ENCODE data around the gene FURIN. TPM values are rescaled to one million over a fixed set of nuclear protein-coding genes. Genes with fewer than 3 reads are reported as not detected.

FURIN gene
- total RNA-seq, 2 experiments from 2014 or later = 86.0 to 86.5 TPM

GRCh38 chr15:90883976-90884718 lies 15.8 kb downstream of the FURIN start, which contains the start of gene FES:
TSS of gene FES (plus strand) at chr15:90884504. CDS start at chr15:90885046, 542 bp downstream.
- POLR2A ChIA-PET = interaction anchor here (0.6 to 2.4 kb wide), 3 partner anchors 11 to 167 kb away, joined by 4 to 10 read pairs (median 7); partner anchors contain the start of gene BLM
- no peak for ATAC-seq

GRCh38 chr15:90884719-90885431 lies 16.5 kb downstream of the FURIN start:
- peaks cover 39% of the 10 kb centered on the region for H3K4me1 Mint-ChIP-seq (ENCODE audit: low read depth)
- ChIA-PET POLR2A (interaction anchor here (1.6 to 2.4 kb wide), 2 partner anchors 11 to 168 kb away, joined by 7 to 10 read pairs; partner anchors contain the start of gene BLM), CTCF (interaction anchor here (0.5 to 3.9 kb wide), 52 partner anchors 10 to 577 kb away, joined by 3 to 50 read pairs (median 7); partner anchors contain the start of genes BLM, FURIN, HDDC3 and MAN2A2)
- DNase-seq (no peak), ATAC-seq (peak; percentile 3)
- H3K27me3 Mint-ChIP-seq (ENCODE audit: low read depth) = no peaks in the 10 kb centered on the region
- H3K36me3 Mint-ChIP-seq (ENCODE audit: low read depth) = peaks cover 25% of the 10 kb centered on the region
- peak overlapping the region; percentile 79 for H3K27ac Mint-ChIP-seq
- peak overlapping the region; percentile 52 for H3K4me3 Mint-ChIP-seq
- no peaks in the 10 kb centered on the region for H3K9me3 Mint-ChIP-seq (ENCODE audit: insufficient read depth)

More at GRCh38 chr15:90883976-90884718, 15.8 kb downstream of the FURIN start, which contains the start of gene FES:
- CTCF ChIA-PET = interaction anchor here (1.2 to 3.9 kb wide), 10 partner anchors 16 to 564 kb away, joined by 3 to 50 read pairs (median 15); partner anchors contain the start of genes HDDC3 and VPS33B
- Mint-ChIP-seq H3K4me1 (ENCODE audit: low read depth) (peaks cover 35% of the 10 kb centered on the region), H3K9me3 (ENCODE audit: insufficient read depth) (no peaks in the 10 kb centered on the region), H3K4me3 (peak within 1 kb of the TSS; percentile 52), H3K27me3 (ENCODE audit: low read depth) (no peaks in the 10 kb centered on the region), H3K27ac (peak within 1 kb of the TSS; percentile 79), H3K36me3 (ENCODE audit: low read depth) (peaks cover 32% of the 10 kb centered on the region)
- no peak for DNase-seq

- peak overlapping the region; percentile 79 for H3K27ac Mint-ChIP-seq
Measured at GRCh38 chr15:90885432-90886290, 17.3 kb downstream of the FURIN start.

GRCh38 chr15:90886291-90886614 lies 17.9 kb downstream of the FURIN start:
- peaks cover 42% of the 10 kb centered on the region for H3K4me1 Mint-ChIP-seq (ENCODE audit: low read depth)
- H3K27ac Mint-ChIP-seq = peak overlapping the region; percentile 79
- ATAC-seq (no peak), DNase-seq (no peak)
- peaks cover 17% of the 10 kb centered on the region for H3K36me3 Mint-ChIP-seq (ENCODE audit: low read depth)
- H3K4me3 Mint-ChIP-seq = no peak overlapping the region
- ChIA-PET POLR2A (interaction anchor here (0.8 to 2.4 kb wide), 2 partner anchors 13 to 238 kb away, joined by 3 to 7 read pairs; no protein-coding TSS in a partner anchor), CTCF (interaction anchor here (0.7 to 3.9 kb wide), 71 partner anchors 9 to 579 kb away, joined by 3 to 50 read pairs (median 5); partner anchors contain the start of genes BLM, FURIN, HDDC3 and MAN2A2)
- H3K27me3 Mint-ChIP-seq (ENCODE audit: low read depth) = no peaks in the 10 kb centered on the region
- no peaks in the 10 kb centered on the region for H3K9me3 Mint-ChIP-seq (ENCODE audit: insufficient read depth)

More at GRCh38 chr15:90885432-90886290, 17.3 kb downstream of the FURIN start:
- Mint-ChIP-seq H3K27me3 (ENCODE audit: low read depth) (no peaks in the 10 kb centered on the region), H3K36me3 (ENCODE audit: low read depth) (peaks cover 19% of the 10 kb centered on the region), H3K9me3 (ENCODE audit: insufficient read depth) (no peaks in the 10 kb centered on the region), H3K4me1 (ENCODE audit: low read depth) (peaks cover 42% of the 10 kb centered on the region), H3K4me3 (peak overlapping the region; percentile 52)
- DNase-seq = peak; percentile 86
- CTCF ChIA-PET = interaction anchor here (0.5 to 3.9 kb wide), 79 partner anchors 9 to 578 kb away, joined by 3 to 50 read pairs (median 5); partner anchors contain the start of genes BLM, FURIN, HDDC3 and MAN2A2
- peak; percentile 76 for ATAC-seq
- POLR2A ChIA-PET = interaction anchor here (0.6 to 2.4 kb wide), 5 partner anchors 12 to 238 kb away, joined by 3 to 10 read pairs (median 5); partner anchors contain the start of gene BLM

GRCh38 chr15:90887037-90887481 lies 18.7 kb downstream of the FURIN start:
- DNase-seq (no peak), ATAC-seq (no peak)
- no peaks in the 10 kb centered on the region for H3K9me3 Mint-ChIP-seq (ENCODE audit: insufficient read depth)
- CTCF ChIA-PET = interaction anchor here (1.0 to 3.9 kb wide), 19 partner anchors 14 to 405 kb away, joined by 3 to 50 read pairs (median 15); partner anchors contain the start of genes BLM, HDDC3, MAN2A2 and UNC45A
- peaks cover 16% of the 10 kb centered on the region for H3K36me3 Mint-ChIP-seq (ENCODE audit: low read depth)
- POLR2A ChIA-PET = no interaction called here
- peaks cover 42% of the 10 kb centered on the region for H3K4me1 Mint-ChIP-seq (ENCODE audit: low read depth)
- no peak overlapping the region for H3K4me3 Mint-ChIP-seq
- H3K27ac Mint-ChIP-seq = no peak overlapping the region
- H3K27me3 Mint-ChIP-seq (ENCODE audit: low read depth) = no peaks in the 10 kb centered on the region

- CTCF ChIA-PET = interaction anchor here (0.9 to 1.7 kb wide), 4 partner anchors 43 to 570 kb away, joined by 3 to 10 read pairs (median 5); partner anchors contain the start of genes HDDC3 and UNC45A
- DNase-seq = peak; percentile 38
- Mint-ChIP-seq H3K27ac (no peak overlapping the region), H3K4me1 (ENCODE audit: low read depth) (peaks cover 31% of the 10 kb centered on the region), H3K4me3 (no peak overlapping the region), H3K9me3 (ENCODE audit: insufficient read depth) (no peaks in the 10 kb centered on the region), H3K36me3 (ENCODE audit: low read depth) (peaks cover 22% of the 10 kb centered on the region), H3K27me3 (ENCODE audit: low read depth) (no peaks in the 10 kb centered on the region)
- peak; percentile 42 for ATAC-seq
- POLR2A ChIA-PET = no interaction called here
Measured at GRCh38 chr15:90889313-90889730, 20.9 kb downstream of the FURIN start.

- DNase-seq = no peak
- Mint-ChIP-seq H3K27ac (no peak overlapping the region), H3K27me3 (ENCODE audit: low read depth) (no peaks in the 10 kb centered on the region), H3K9me3 (ENCODE audit: insufficient read depth) (no peaks in the 10 kb centered on the region), H3K4me3 (no peak overlapping the region), H3K36me3 (ENCODE audit: low read depth) (peaks cover 22% of the 10 kb centered on the region), H3K4me1 (ENCODE audit: low read depth) (peaks cover 27% of the 10 kb centered on the region)
- POLR2A ChIA-PET = interaction anchor here (0.7 kb wide), 1 partner anchor 18 kb away, joined by 3 read pairs; no protein-coding TSS in a partner anchor
- ATAC-seq = no peak
- CTCF ChIA-PET = interaction anchor here (0.9 to 1.7 kb wide), 4 partner anchors 43 to 570 kb away, joined by 3 to 10 read pairs (median 5); partner anchors contain the start of genes HDDC3 and UNC45A
Measured at GRCh38 chr15:90889736-90890456, 21.5 kb downstream of the FURIN start.

GRCh38 chr15:90890839-90891238 lies 22.5 kb downstream of the FURIN start:
- peaks cover 26% of the 10 kb centered on the region for H3K36me3 Mint-ChIP-seq (ENCODE audit: low read depth)
- DNase-seq = no peak
- no peak overlapping the region for H3K4me3 Mint-ChIP-seq
- no peak for ATAC-seq
- peaks cover 18% of the 10 kb centered on the region for H3K4me1 Mint-ChIP-seq (ENCODE audit: low read depth)
- CTCF ChIA-PET = interaction anchor here (0.7 kb wide), 1 partner anchor 196 kb away, joined by 3 read pairs; no protein-coding TSS in a partner anchor
- POLR2A ChIA-PET = no interaction called here
- H3K9me3 Mint-ChIP-seq (ENCODE audit: insufficient read depth) = no peaks in the 10 kb centered on the region
- H3K27ac Mint-ChIP-seq = no peak overlapping the region
- no peaks in the 10 kb centered on the region for H3K27me3 Mint-ChIP-seq (ENCODE audit: low read depth)

GRCh38 chr15:90891346-90891949 lies 23.1 kb downstream of the FURIN start:
- ChIA-PET CTCF (interaction anchor here (0.7 kb wide), 1 partner anchor 197 kb away, joined by 3 read pairs; no protein-coding TSS in a partner anchor), POLR2A (interaction anchor here (1.7 kb wide), 1 partner anchor 12 kb away, joined by 5 read pairs; the partner anchor contains the start of gene MAN2A2)
- Mint-ChIP-seq H3K27me3 (ENCODE audit: low read depth) (no peaks in the 10 kb centered on the region), H3K9me3 (ENCODE audit: insufficient read depth) (no peaks in the 10 kb centered on the region), H3K27ac (no peak overlapping the region), H3K4me1 (ENCODE audit: low read depth) (peaks cover 12% of the 10 kb centered on the region), H3K4me3 (no peak overlapping the region), H3K36me3 (ENCODE audit: low read depth) (peaks cover 22% of the 10 kb centered on the region)
- DNase-seq = no peak
- no peak for ATAC-seq

- Mint-ChIP-seq H3K4me3 (no peak overlapping the region), H3K36me3 (ENCODE audit: low read depth) (peaks cover 22% of the 10 kb centered on the region), H3K27me3 (ENCODE audit: low read depth) (no peaks in the 10 kb centered on the region), H3K27ac (no peak overlapping the region), H3K4me1 (ENCODE audit: low read depth) (peaks cover 11% of the 10 kb centered on the region), H3K9me3 (ENCODE audit: insufficient read depth) (no peaks in the 10 kb centered on the region)
- CTCF ChIA-PET = no interaction called here
- ATAC-seq = no peak
- POLR2A ChIA-PET = interaction anchor here (1.7 kb wide), 1 partner anchor 11 kb away, joined by 5 read pairs; the partner anchor contains the start of gene MAN2A2
- no peak for DNase-seq
Measured at GRCh38 chr15:90892023-90892422, 23.6 kb downstream of the FURIN start.
